Measurements from ENCODE around the gene FBXO21.

GRCh38 chr12:117118838-117119591 lies 71.3 kb downstream of the FBXO21 start:
- TF ChIP-seq, protein P1, sequence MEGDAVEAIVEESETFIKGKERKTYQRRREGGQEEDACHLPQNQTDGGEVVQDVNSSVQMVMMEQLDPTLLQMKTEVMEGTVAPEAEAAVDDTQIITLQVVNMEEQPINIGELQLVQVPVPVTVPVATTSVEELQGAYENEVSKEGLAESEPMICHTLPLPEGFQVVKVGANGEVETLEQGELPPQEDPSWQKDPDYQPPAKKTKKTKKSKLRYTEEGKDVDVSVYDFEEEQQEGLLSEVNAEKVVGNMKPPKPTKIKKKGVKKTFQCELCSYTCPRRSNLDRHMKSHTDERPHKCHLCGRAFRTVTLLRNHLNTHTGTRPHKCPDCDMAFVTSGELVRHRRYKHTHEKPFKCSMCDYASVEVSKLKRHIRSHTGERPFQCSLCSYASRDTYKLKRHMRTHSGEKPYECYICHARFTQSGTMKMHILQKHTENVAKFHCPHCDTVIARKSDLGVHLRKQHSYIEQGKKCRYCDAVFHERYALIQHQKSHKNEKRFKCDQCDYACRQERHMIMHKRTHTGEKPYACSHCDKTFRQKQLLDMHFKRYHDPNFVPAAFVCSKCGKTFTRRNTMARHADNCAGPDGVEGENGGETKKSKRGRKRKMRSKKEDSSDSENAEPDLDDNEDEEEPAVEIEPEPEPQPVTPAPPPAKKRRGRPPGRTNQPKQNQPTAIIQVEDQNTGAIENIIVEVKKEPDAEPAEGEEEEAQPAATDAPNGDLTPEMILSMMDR (conservative IDR thresholded peaks at IDR 0.05 in 1 of 2, IDR thresholded peaks at IDR 0.05 in 1 of 2; ENCODE audit: low read depth in 1 of 2, low read length in 2 of 2) = no peak
- TF ChIP-seq EZH2 (IDR thresholded peaks at IDR 0.05; ENCODE audit: low read length, missing control alignments) = no peak
